GM23248 (cell line): ENCODE data around the gene PTPRE. TPM values are rescaled to one million over a fixed set of nuclear protein-coding genes. Genes with fewer than 3 reads are reported as not detected.

Experiments used
- DNase-seq: peaks from one replicate; pipeline ENCODE4 v3.0.0-alpha.2; 2015
- H2AFZ ChIP-seq: fragments of 200-600 bp; sonication (generic); 2 replicates; pipeline ENCODE4 v1.6.1; 2016; ENCODE audit warnings: antibody characterized with exemption
- H3F3A ChIP-seq: fragments of 200-600 bp; sonication (generic); 2 replicates; pipeline ENCODE4 v1.6.1; 2016; ENCODE audit warnings: mild to moderate bottlenecking, antibody characterized with exemption, mixed run types; ENCODE audit not compliant: insufficient read depth
- H3K27ac ChIP-seq: fragments of 200-600 bp; sonication (generic); 2 replicates; pipeline ENCODE4 v1.5.1; 2016; ENCODE audit warnings: mild to moderate bottlenecking
- H3K27me3 ChIP-seq: fragments of 200-600 bp; sonication (generic); replicated peaks from 2 replicates; pipeline ENCODE4 v1.6.1; 2016; ENCODE audit warnings: mild to moderate bottlenecking; ENCODE audit not compliant: insufficient read depth
- H3K36me3 ChIP-seq: fragments of 200-600 bp; sonication (generic); 2 replicates; pipeline ENCODE4 v1.6.1; 2016; ENCODE audit warnings: low read depth, mild to moderate bottlenecking
- H3K4me1 ChIP-seq: fragments of 200-600 bp; sonication (generic); 2 replicates; pipeline ENCODE4 v1.6.1; 2016; ENCODE audit warnings: mild to moderate bottlenecking; ENCODE audit not compliant: insufficient read depth
- H3K4me2 ChIP-seq: fragments of 200-600 bp; sonication (generic); one replicate; pipeline ENCODE4 v1.6.1; 2016; ENCODE audit warnings: mild to moderate bottlenecking; ENCODE audit not compliant: unreplicated experiment
- H3K4me3 ChIP-seq: fragments of 200-600 bp; sonication (generic); 2 replicates; pipeline ENCODE4 v1.5.1; 2016; ENCODE audit warnings: mild to moderate bottlenecking
- H3K79me2 ChIP-seq: fragments of 200-600 bp; sonication (generic); 2 replicates; pipeline ENCODE4 v1.6.1; 2016; ENCODE audit warnings: mild to moderate bottlenecking; ENCODE audit not compliant: insufficient read depth
- H3K9ac ChIP-seq: fragments of 200-600 bp; sonication (generic); 2 replicates; pipeline ENCODE4 v1.6.1; 2016; ENCODE audit warnings: mild to moderate bottlenecking
- H3K9me2 ChIP-seq: fragments of 200-600 bp; sonication (generic); 2 replicates; pipeline ENCODE4 v1.6.1; 2016; ENCODE audit warnings: mixed run types, mild to moderate bottlenecking, moderate library complexity; ENCODE audit not compliant: insufficient read depth
- H3K9me3 ChIP-seq: fragments of 200-600 bp; sonication (generic); one replicate; pipeline ENCODE4 v1.6.1; 2017; ENCODE audit warnings: low read depth
- H4K20me1 ChIP-seq: fragments of 200-600 bp; sonication (generic); 2 replicates; pipeline ENCODE4 v1.6.0; 2016; ENCODE audit not compliant: insufficient read depth
- EZH2 ChIP-seq: fragments of 200-600 bp; sonication (generic); IDR thresholded peaks from 2 replicates; pipeline ENCODE4 v1.6.1; 2018; ENCODE audit warnings: antibody characterized with exemption, mild to moderate bottlenecking; ENCODE audit not compliant: insufficient read depth, poor library complexity, severe bottlenecking
- EZH2phosphoT487 ChIP-seq: fragments of 200-600 bp; sonication (generic); IDR thresholded peaks from 2 replicates; pipeline ENCODE4 v1.6.1; 2018; ENCODE audit warnings: antibody characterized with exemption, moderate library complexity, mild to moderate bottlenecking, low read depth; ENCODE audit not compliant: insufficient read depth
- WGBS, 2 experiments: methylation state at CpG; one replicate each; pipeline ENCODE4 v1.1.6; 2015 to 2017; ENCODE audit warnings: low lambda C conversion rate in 2 of 2, low coverage in 1 of 2; ENCODE audit errors: missing lambda C conversion rate in 2 of 2; 5-methylcytosine and 5-hydroxymethylcytosine counted together
- in situ Hi-C: fragments of 300-500 bp; cut with MboI; formaldehyde crosslinking; loops from 2 replicates; pipeline ENCODE4 v1.15.0; 2020
- polyA plus RNA-seq: library from polyadenylated mRNA; unstranded; fragments of >200 nt; fragmentation: Nextera tagmentation; extraction: Ambion mirVana; gene quantifications from 2 replicates; pipeline ENCODE4 v1.2.1, GENCODE V29; 2016
- total RNA-seq: library from RNA; depleted of rRNA; stranded (reverse); fragments of >200 nt; shearing (Covaris generic); gene quantifications from 2 replicates; pipeline ENCODE4 v1.2.3, GENCODE V29; 2014

PTPRE gene
- total and polyA plus RNA-seq, 2 experiments from 2014 or later: 2.7 to 4.7 TPM

- WGBS, 2 experiments: 95 to 97% methylated on average over 2 of the region's 2 CpGs
Measured at GRCh38 chr10:127979566-127979965, 72.7 kb downstream of the PTPRE start.

GRCh38 chr10:127980898-127981297, 74.0 kb downstream of the PTPRE start:
- in situ Hi-C loops: no loop called here
- H3K4me1 ChIP-seq: peaks cover 24% of the 10 kb centered on the region
- no peaks in the 10 kb centered on the region for H3K9me3 ChIP-seq
- H3K4me3 ChIP-seq: no peak overlapping the region
- no peak overlapping the region for H3K4me2 ChIP-seq
- TF ChIP-seq EZH2phosphoT487 (no peak), EZH2 (no peak)
- no peaks in the 10 kb centered on the region for H3K9me2 ChIP-seq
- H4K20me1 ChIP-seq: no peaks in the 10 kb centered on the region
- H3K27me3 ChIP-seq: no peaks in the 10 kb centered on the region
- DNase-seq: no peak
- H3F3A ChIP-seq: peaks cover 16% of the 10 kb centered on the region
- H2AFZ ChIP-seq: no peak overlapping the region
- H3K9ac ChIP-seq: no peak overlapping the region
- H3K79me2 ChIP-seq: no peaks in the 10 kb centered on the region
- no peak overlapping the region for H3K27ac ChIP-seq
- WGBS, 2 experiments: 67 to 72% methylated on average over 4 of the region's 4 CpGs
- no peaks in the 10 kb centered on the region for H3K36me3 ChIP-seq

More at GRCh38 chr10:127979566-127979965, 72.7 kb downstream of the PTPRE start:
- H3K4me1 ChIP-seq: peaks cover 24% of the 10 kb centered on the region
- peaks cover 16% of the 10 kb centered on the region for H3F3A ChIP-seq
- no peak overlapping the region for H3K4me2 ChIP-seq
- no peaks in the 10 kb centered on the region for H3K79me2 ChIP-seq
- H3K27ac ChIP-seq: no peak overlapping the region
- DNase-seq: no peak
- no peak overlapping the region for H3K9ac ChIP-seq
- TF ChIP-seq EZH2phosphoT487 (no peak), EZH2 (no peak)
- H3K4me3 ChIP-seq: no peak overlapping the region
- H4K20me1 ChIP-seq: no peaks in the 10 kb centered on the region
- H2AFZ ChIP-seq: no peak overlapping the region
- H3K9me3 ChIP-seq: no peaks in the 10 kb centered on the region
- H3K27me3 ChIP-seq: no peaks in the 10 kb centered on the region
- no peaks in the 10 kb centered on the region for H3K9me2 ChIP-seq
- in situ Hi-C loops: no loop called here
- no peaks in the 10 kb centered on the region for H3K36me3 ChIP-seq

GRCh38 chr10:127982601-127983000, 75.7 kb downstream of the PTPRE start:
- Histone ChIP-seq H3K27me3 (no peaks in the 10 kb centered on the region), H3K9ac (no peak overlapping the region), H3K4me3 (no peak overlapping the region), H3K9me3 (no peaks in the 10 kb centered on the region), H3K9me2 (no peaks in the 10 kb centered on the region), H3K36me3 (no peaks in the 10 kb centered on the region), H3K79me2 (no peaks in the 10 kb centered on the region), H4K20me1 (no peaks in the 10 kb centered on the region), H3K4me1 (peaks cover 8% of the 10 kb centered on the region), H3K4me2 (no peak overlapping the region), H3F3A (peaks cover 6% of the 10 kb centered on the region), H2AFZ (no peak overlapping the region), H3K27ac (no peak overlapping the region)
- WGBS, 2 experiments: 88 to 91% methylated on average over 10 of the region's 10 CpGs
- no peak for DNase-seq
- TF ChIP-seq EZH2: no peak
- TF ChIP-seq EZH2phosphoT487: no peak
- in situ Hi-C loops: no loop called here

GRCh38 chr10:127983344-127984100, 76.6 kb downstream of the PTPRE start:
- H3K9me2 ChIP-seq: no peaks in the 10 kb centered on the region
- no peak overlapping the region for H3K4me2 ChIP-seq
- H3K27ac ChIP-seq: no peak overlapping the region
- no peak overlapping the region for H3K9ac ChIP-seq
- no peak overlapping the region for H3K4me3 ChIP-seq
- no peaks in the 10 kb centered on the region for H4K20me1 ChIP-seq
- no peak for DNase-seq
- no peaks in the 10 kb centered on the region for H3K9me3 ChIP-seq
- H3K36me3 ChIP-seq: no peaks in the 10 kb centered on the region
- H3K4me1 ChIP-seq: no peaks in the 10 kb centered on the region
- no peak overlapping the region for H2AFZ ChIP-seq
- H3F3A ChIP-seq: no peaks in the 10 kb centered on the region
- H3K79me2 ChIP-seq: no peaks in the 10 kb centered on the region
- in situ Hi-C loops: no loop called here
- 81 to 85% methylated on average over 19 of the region's 19 CpGs for WGBS, 2 experiments
- no peak for TF ChIP-seq EZH2phosphoT487
- no peak for TF ChIP-seq EZH2
- no peaks in the 10 kb centered on the region for H3K27me3 ChIP-seq
